Upper lobe of right lung (tissue), 1 donor: Measurements from ENCODE around the gene AIDA. TPM values are rescaled to one million over a fixed set of nuclear protein-coding genes. Genes with fewer than 3 reads are reported as not detected.

Experiments used
- ATAC-seq: fragments of 200-7000 bp; cut with Tn5 transposase; one replicate; pipeline ENCODE4 v1.9.1; 2020; ENCODE audit warnings: mild to moderate bottlenecking, moderate library complexity
- DNase-seq: peaks from one replicate; pipeline ENCODE4 v3.0.0-alpha.2; 2020
- H3K27ac ChIP-seq: fragments of 200-600 bp; one replicate; pipeline ENCODE4 v1.8.0; 2022
- H3K27me3 ChIP-seq: fragments of 200-600 bp; one replicate; pipeline ENCODE4 v1.8.0; 2022; ENCODE audit warnings: mild to moderate bottlenecking
- H3K36me3 ChIP-seq: fragments of 200-600 bp; one replicate; pipeline ENCODE4 v1.8.0; 2022
- H3K4me1 ChIP-seq: fragments of 200-600 bp; one replicate; pipeline ENCODE4 v1.8.0; 2022
- H3K4me3 ChIP-seq: fragments of 200-600 bp; one replicate; pipeline ENCODE4 v1.8.0; 2022; ENCODE audit warnings: mild to moderate bottlenecking
- H3K9me3 ChIP-seq: fragments of 200-600 bp; one replicate; pipeline ENCODE4 v1.8.0; 2022
- CTCF ChIP-seq: fragments of 200-600 bp; IDR thresholded peaks from one replicate; pipeline ENCODE4 v1.8.0; 2022; ENCODE audit warnings: antibody characterized with exemption
- intact Hi-C: fragments of 100-400 bp; cut with DNase I; formaldehyde crosslinking; loops from one replicate; pipeline ENCODE4 v1.11.0; 2022
- total RNA-seq: library from RNA; stranded (reverse); fragmentation: NEBNext Ultra II Directional; extraction: Animal tissue kit (Norgen Biotek cat#: 25700); gene quantifications from one replicate; pipeline ENCODE4 v1.2.1, GENCODE V29; 2021
- donor health status: DM: no; HTN: yes; CAD: no; lungs with severe emphysema.

The AIDA gene
- total RNA-seq, 1 donor from 2014 or later: 91.3 TPM

- no peak for ATAC-seq
- intact Hi-C loops: no loop called here
These were observed 24.7 kb upstream of the AIDA start, which contains the start of gene FAM177B for GRCh38 chr1:222736972-222737371. FAM177B (plus strand) TSS chr1:222737202; CDS start chr1:222746546, 9,344 bp downstream.

GRCh38 chr1:222736470-222736869 is 24.2 kb upstream of the AIDA start:
- no peaks in the 10 kb centered on the region for H3K27me3 ChIP-seq
- ATAC-seq (no peak), DNase-seq (no peak)
- no peaks in the 10 kb centered on the region for H3K9me3 ChIP-seq
- H3K27ac ChIP-seq: no peak overlapping the region
- no peak overlapping the region for H3K4me3 ChIP-seq
- no peaks in the 10 kb centered on the region for H3K4me1 ChIP-seq
- TF ChIP-seq CTCF: no peak
- intact Hi-C loops: no loop called here
- peaks cover 43% of the 10 kb centered on the region for H3K36me3 ChIP-seq

More at GRCh38 chr1:222736972-222737371, 24.7 kb upstream of the AIDA start, which contains the start of gene FAM177B:
- Histone ChIP-seq H3K4me3 (no peak within 1 kb of the TSS), H3K27ac (no peak within 1 kb of the TSS), H3K27me3 (no peaks in the 10 kb centered on the region), H3K36me3 (peaks cover 38% of the 10 kb centered on the region), H3K4me1 (no peaks in the 10 kb centered on the region), H3K9me3 (no peaks in the 10 kb centered on the region)
- TF ChIP-seq CTCF: no peak
- DNase-seq: no peak

- Histone ChIP-seq H3K27ac (no peak overlapping the region), H3K36me3 (peaks cover 60% of the 10 kb centered on the region), H3K9me3 (no peaks in the 10 kb centered on the region), H3K4me1 (no peaks in the 10 kb centered on the region), H3K27me3 (no peaks in the 10 kb centered on the region), H3K4me3 (no peak overlapping the region)
- intact Hi-C loops: no loop called here
- no peak for ATAC-seq
- no peak for TF ChIP-seq CTCF
- DNase-seq: no peak
These were observed 22.4 kb upstream of the AIDA start for GRCh38 chr1:222734740-222735139.

GRCh38 chr1:222732216-222733159 is 20.2 kb upstream of the AIDA start:
- ATAC-seq: peak; percentile 57
- no peak for TF ChIP-seq CTCF
- Histone ChIP-seq H3K4me1 (no peaks in the 10 kb centered on the region), H3K9me3 (no peaks in the 10 kb centered on the region), H3K4me3 (no peak overlapping the region), H3K27ac (no peak overlapping the region), H3K27me3 (no peaks in the 10 kb centered on the region), H3K36me3 (peaks cover 82% of the 10 kb centered on the region)
- intact Hi-C loops: no loop called here
- no peak for DNase-seq

- Histone ChIP-seq H3K4me3 (no peak overlapping the region), H3K27me3 (no peaks in the 10 kb centered on the region), H3K4me1 (no peaks in the 10 kb centered on the region), H3K9me3 (no peaks in the 10 kb centered on the region), H3K27ac (no peak overlapping the region), H3K36me3 (peaks cover 99% of the 10 kb centered on the region)
- TF ChIP-seq CTCF: no peak
- intact Hi-C loops: no loop called here
- ATAC-seq (peak; percentile 48), DNase-seq (no peak)
These were observed 18.6 kb upstream of the AIDA start for GRCh38 chr1:222730866-222731265.
